AG09319 (cell line): ENCODE results near the gene CEACAM1.
"Not testable (repeated sequence)": the region's sequence is repeated elsewhere in the genome, so short reads cannot be mapped to it uniquely, and the experiment has no call there.

Experiments
- DNase-seq: peaks from one replicate; pipeline ENCODE4 v3.0.0-alpha.2; 2010; ENCODE audit warnings: low read depth; ENCODE audit errors: extremely low read depth
- CTCF ChIP-seq: IDR thresholded peaks from 2 replicates; pipeline ENCODE4 v1.5.1; 2011; ENCODE audit warnings: low read depth, mild to moderate bottlenecking, inconsistent platforms, low read length, moderate library complexity

Gene CEACAM1

GRCh38 chr19:42555317-42555716, 27.0 kb upstream of the CEACAM1 start:
- TF ChIP-seq CTCF, result no peak
- DNase-seq, result no peak

GRCh38 chr19:42554046-42554575, 25.8 kb upstream of the CEACAM1 start:
- TF ChIP-seq CTCF, result no peak

GRCh38 chr19:42553292-42554045, 25.2 kb upstream of the CEACAM1 start:
- no peak for TF ChIP-seq CTCF

More at GRCh38 chr19:42554046-42554575, 25.8 kb upstream of the CEACAM1 start:
- DNase-seq, result no peak

GRCh38 chr19:42552086-42553065, 24.1 kb upstream of the CEACAM1 start:
- no peak for DNase-seq
- no peak for TF ChIP-seq CTCF

More at GRCh38 chr19:42553292-42554045, 25.2 kb upstream of the CEACAM1 start:
- DNase-seq, result peak; percentile 32

- DNase-seq, result not testable (repeated sequence)
Observed at GRCh38 chr19:42550521-42550920, 22.2 kb upstream of the CEACAM1 start.

GRCh38 chr19:42549067-42549466, 20.8 kb upstream of the CEACAM1 start:
- DNase-seq, result not testable (repeated sequence)

- no peak for DNase-seq
- no peak for TF ChIP-seq CTCF
Observed at GRCh38 chr19:42548552-42548951, 20.3 kb upstream of the CEACAM1 start.

GRCh38 chr19:42547929-42548328, 19.6 kb upstream of the CEACAM1 start:
- no peak for TF ChIP-seq CTCF
- DNase-seq, result no peak
